IMR-90 (cell line): ENCODE data around the gene HOXB8.

Experiments
- CEBPB ChIP-seq: IDR thresholded peaks from 2 replicates; pipeline ENCODE4 v1.6.1; 2012; ENCODE audit warnings: low read depth, low read length, improper control_type of control experiment
- CHD1 ChIP-seq: IDR thresholded peaks from 2 replicates; pipeline ENCODE4 v1.6.1; 2012; ENCODE audit warnings: low read depth, low read length, improper control_type of control experiment
- MAFK ChIP-seq: IDR thresholded peaks from 2 replicates; pipeline ENCODE4 v1.6.1; 2012; ENCODE audit warnings: low read depth, low read length, improper control_type of control experiment
- MXI1 ChIP-seq: IDR thresholded peaks from 2 replicates; pipeline ENCODE4 v1.6.1; 2012; ENCODE audit warnings: low read depth, mild to moderate bottlenecking, low read length, moderate library complexity, borderline replicate concordance
- POLR2A ChIP-seq: IDR thresholded peaks from 2 replicates; pipeline ENCODE4 v1.6.1; 2012; ENCODE audit warnings: mild to moderate bottlenecking, low read depth, low read length
- RAD21 ChIP-seq: IDR thresholded peaks from 2 replicates; pipeline ENCODE4 v1.6.1; 2012; ENCODE audit warnings: low read length, improper control_type of control experiment
- RCOR1 ChIP-seq: IDR thresholded peaks from 2 replicates; pipeline ENCODE4 v1.6.1; 2012; ENCODE audit warnings: mild to moderate bottlenecking, low read length, improper control_type of control experiment; ENCODE audit not compliant: insufficient replicate concordance
- RFX5 ChIP-seq: IDR thresholded peaks from 2 replicates; pipeline ENCODE4 v1.8.0; 2012; ENCODE audit warnings: low read depth, mild to moderate bottlenecking, low read length, moderate library complexity
- TF ChIP-seq, protein P1 (sequence below): fragments of 150-350 bp; IDR thresholded peaks from 2 replicates; pipeline ENCODE4 v1.6.1; 2017; ENCODE audit warnings: mild to moderate bottlenecking, antibody characterized with exemption, low read length, low read depth
- TF ChIP-seq, protein P2 (sequence below): conservative IDR thresholded peaks from 2 replicates; pipeline ENCODE4 v1.5.1; 2012; ENCODE audit warnings: mild to moderate bottlenecking, low read depth, low read length, improper control_type of control experiment

DNA sequence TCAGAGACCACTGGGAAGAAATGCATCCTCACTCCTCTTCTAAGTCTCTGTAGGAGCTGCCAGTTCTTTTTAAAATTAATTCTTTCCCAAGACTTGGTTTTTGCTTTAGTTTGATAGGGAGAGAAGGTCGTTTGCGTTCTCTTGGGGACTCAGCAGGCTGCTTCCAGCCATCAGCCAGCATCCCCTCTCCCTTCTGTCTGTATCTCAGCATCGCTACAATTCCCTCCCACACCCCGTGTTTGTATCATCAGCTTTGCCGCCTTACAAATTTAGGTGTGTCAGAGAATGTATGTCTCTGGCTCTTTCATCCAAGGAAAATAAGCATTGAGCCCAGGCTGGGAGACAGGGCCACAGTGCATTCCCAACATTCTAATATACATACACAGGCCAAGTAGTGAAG lies 15.7 kb downstream of the HOXB8 start:
- TF ChIP-seq, protein P1, sequence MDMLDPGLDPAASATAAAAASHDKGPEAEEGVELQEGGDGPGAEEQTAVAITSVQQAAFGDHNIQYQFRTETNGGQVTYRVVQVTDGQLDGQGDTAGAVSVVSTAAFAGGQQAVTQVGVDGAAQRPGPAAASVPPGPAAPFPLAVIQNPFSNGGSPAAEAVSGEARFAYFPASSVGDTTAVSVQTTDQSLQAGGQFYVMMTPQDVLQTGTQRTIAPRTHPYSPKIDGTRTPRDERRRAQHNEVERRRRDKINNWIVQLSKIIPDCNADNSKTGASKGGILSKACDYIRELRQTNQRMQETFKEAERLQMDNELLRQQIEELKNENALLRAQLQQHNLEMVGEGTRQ = no peak
- TF ChIP-seq, protein P2, sequence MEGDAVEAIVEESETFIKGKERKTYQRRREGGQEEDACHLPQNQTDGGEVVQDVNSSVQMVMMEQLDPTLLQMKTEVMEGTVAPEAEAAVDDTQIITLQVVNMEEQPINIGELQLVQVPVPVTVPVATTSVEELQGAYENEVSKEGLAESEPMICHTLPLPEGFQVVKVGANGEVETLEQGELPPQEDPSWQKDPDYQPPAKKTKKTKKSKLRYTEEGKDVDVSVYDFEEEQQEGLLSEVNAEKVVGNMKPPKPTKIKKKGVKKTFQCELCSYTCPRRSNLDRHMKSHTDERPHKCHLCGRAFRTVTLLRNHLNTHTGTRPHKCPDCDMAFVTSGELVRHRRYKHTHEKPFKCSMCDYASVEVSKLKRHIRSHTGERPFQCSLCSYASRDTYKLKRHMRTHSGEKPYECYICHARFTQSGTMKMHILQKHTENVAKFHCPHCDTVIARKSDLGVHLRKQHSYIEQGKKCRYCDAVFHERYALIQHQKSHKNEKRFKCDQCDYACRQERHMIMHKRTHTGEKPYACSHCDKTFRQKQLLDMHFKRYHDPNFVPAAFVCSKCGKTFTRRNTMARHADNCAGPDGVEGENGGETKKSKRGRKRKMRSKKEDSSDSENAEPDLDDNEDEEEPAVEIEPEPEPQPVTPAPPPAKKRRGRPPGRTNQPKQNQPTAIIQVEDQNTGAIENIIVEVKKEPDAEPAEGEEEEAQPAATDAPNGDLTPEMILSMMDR = no peak
- TF ChIP-seq RAD21 (no peak), POLR2A (no peak), RCOR1 (no peak), MXI1 (no peak), CEBPB (no peak), MAFK (no peak), CHD1 (no peak), RFX5 (no peak)
